Stomach (tissue), 9 donors: Measurements from ENCODE around the gene PURB. TPM values are rescaled to one million over a fixed set of nuclear protein-coding genes. Genes with fewer than 3 reads are reported as not detected.
A peak's percentile ranks its signal among the peaks of the same experiment; 100 is the strongest.
"Not testable (repeated sequence)": the region's sequence is repeated elsewhere in the genome, so short reads cannot be mapped to it uniquely, and the experiment has no call there.

Experiments used
- DNase-seq, 2 donors: peaks; one replicate each; pipeline versions ENCODE4 v3.0.0 to v3.0.0-alpha.2; 2013 to 2019
- H3K27ac ChIP-seq, 5 donors: fragments of 200-600 bp in 4 of 5; sonication (generic) in 4 of 5; one replicate each; pipeline ENCODE4 v1.5.1; 2013 to 2019; ENCODE audit warnings: mild to moderate bottlenecking in 1 of 5, moderate library complexity in 1 of 5
- H3K27me3 ChIP-seq, 3 donors: fragments of 200-600 bp; sonication (generic); one replicate each; pipeline ENCODE4 v1.5.1; 2017 to 2019; ENCODE audit warnings: mixed run types in 1 of 3
- H3K36me3 ChIP-seq, 4 donors: fragments of 200-600 bp; sonication (generic); 1 replicate in 3 of 4; 2 replicates in 1 of 4; pipeline ENCODE4 v1.5.1; 2016 to 2019
- H3K4me1 ChIP-seq, 4 donors: fragments of 200-600 bp; sonication (generic); one replicate each; pipeline ENCODE4 v1.5.1; 2016 to 2019
- H3K4me3 ChIP-seq, 4 donors: fragments of 200-600 bp; sonication (generic) in 3 of 4; one replicate each; pipeline ENCODE4 v1.5.1; 2016 to 2019; ENCODE audit warnings: mild to moderate bottlenecking in 1 of 4
- H3K9me3 ChIP-seq, 4 donors: fragments of 200-600 bp; sonication (generic); one replicate each; pipeline ENCODE4 v1.5.1; 2016 to 2019
- CTCF ChIP-seq, 7 experiments: fragments of 450-650 bp in 4 of 7; fragments of 200-600 bp in 3 of 7; sonication (generic) in 3 of 7; IDR thresholded peaks; one replicate each; pipeline ENCODE4 v1.5.1; 2016 to 2019; ENCODE audit warnings: antibody characterized with exemption in 7 of 7, control low read depth in 2 of 7, mild to moderate bottlenecking in 1 of 7
- EP300 ChIP-seq: sonication (generic); formaldehyde crosslinking; IDR thresholded peaks from one replicate; pipeline ENCODE4 v1.6.1; 2017; ENCODE audit warnings: antibody characterized with exemption
- POLR2A ChIP-seq, 4 donors: fragments of 450-650 bp; IDR thresholded peaks; one replicate each; pipeline ENCODE4 v1.6.1; 2016; ENCODE audit warnings: antibody characterized with exemption in 4 of 4, control low read depth in 2 of 4, mild to moderate bottlenecking in 1 of 4, moderate library complexity in 1 of 4
- POLR2AphosphoS5 ChIP-seq, 3 donors: sonication (generic); formaldehyde crosslinking; IDR thresholded peaks; one replicate each; pipeline ENCODE4 v1.6.1; 2016; ENCODE audit warnings: antibody characterized with exemption in 3 of 3
- WGBS, 5 donors: extraction: QIAGEN DNeasy Blood & Tissue Kit in 3 of 5; methylation state at CpG; one replicate each; pipeline versions ENCODE4 v1.1.5 to v1.1.7; 2013 to 2018; 5-methylcytosine and 5-hydroxymethylcytosine counted together
- intact Hi-C: fragments of 100-400 bp; cut with DNase I; formaldehyde crosslinking; loops from one replicate; pipeline ENCODE4 v1.15.1; 2023; ENCODE audit warnings: low total_unique reads
- polyA plus RNA-seq, 3 donors: library from polyadenylated mRNA; stranded (reverse); fragments of 200-250 nt; gene quantifications; one replicate each; pipeline ENCODE4 v1.2.3, GENCODE V29; 2013
- total RNA-seq, 5 donors: library from RNA; depleted of rRNA; stranded (reverse); fragments of >200 nt; gene quantifications; one replicate each; pipeline versions ENCODE4 v1.1.0 to v1.2.3, GENCODE V29; 2014 to 2016
- donor health status: healthy with polysubstance abuse.
- donor health status: Bipolar disorder and iron deficiency.
- donor health status: healthy.

The PURB gene
- total and polyA plus RNA-seq, 8 donors, result 4.7 to 58.7 (median 13.0) TPM

GRCh38 chr7:44847920-44848634 is 37.3 kb downstream of the PURB start, which contains the start of gene H2AZ2:
Gene H2AZ2, minus strand, starts transcription at chr7:44848087. Its CDS starts 116 bp downstream, at chr7:44847971.
- intact Hi-C loops, result no loop called here
- Histone ChIP-seq H3K4me3 (peak within 1 kb of the TSS; percentile 54 to 84 (median 67)), H3K9me3 (no peaks in the 10 kb centered on the region), H3K27me3 (no peaks in the 10 kb centered on the region), H3K27ac (peak within 1 kb of the TSS; percentile 93 to 99 (median 95)), H3K4me1 (peaks cover 8 to 47% (median 31%) of the 10 kb centered on the region in 4 donors), H3K36me3 (no peaks in the 10 kb centered on the region)
- peak in 1 of 4 donors; percentile 44 for TF ChIP-seq POLR2A (IDR thresholded peaks at IDR 0.05)
- peak; percentile 31 to 84 (median 76) for TF ChIP-seq POLR2AphosphoS5 (IDR thresholded peaks at IDR 0.05)
- peak in 1 of 7 experiments; percentile 19 for TF ChIP-seq CTCF (IDR thresholded peaks at IDR 0.05)
- TF ChIP-seq EP300, result no peak
- DNase-seq, result peak; percentile 100
- WGBS, 5 donors, result 0 to 1% (median 0%) methylated on average over 52 to 70 of the region's 70 CpGs

GRCh38 chr7:44847509-44847919 is 37.8 kb downstream of the PURB start:
- intact Hi-C loops, result no loop called here
- no peak for TF ChIP-seq EP300
- no peak for TF ChIP-seq POLR2AphosphoS5 (IDR thresholded peaks at IDR 0.05)
- no peak for TF ChIP-seq POLR2A (IDR thresholded peaks at IDR 0.05)
- TF ChIP-seq CTCF (IDR thresholded peaks at IDR 0.05), result peak in 5 of 7 experiments; percentile 67 to 89 (median 79)
- no peaks in the 10 kb centered on the region for H3K9me3 ChIP-seq

GRCh38 chr7:44846816-44847508 is 38.4 kb downstream of the PURB start:
- peaks cover 13 to 58% (median 36%) of the 10 kb centered on the region in 4 donors for H3K4me1 ChIP-seq
- DNase-seq, result peak in 1 of 2 donors; percentile 14
- intact Hi-C loops, result no loop called here
- peaks cover 0 to 8% (median 4%) of the 10 kb centered on the region in 4 donors for H3K36me3 ChIP-seq
- H3K27me3 ChIP-seq, result no peaks in the 10 kb centered on the region
- peak overlapping the region; percentile 93 to 99 (median 95) for H3K27ac ChIP-seq
- 0 to 1% (median 0%) methylated on average over 12 of the region's 12 CpGs for WGBS, 5 donors
- H3K9me3 ChIP-seq, result no peaks in the 10 kb centered on the region
- no peak for TF ChIP-seq CTCF (IDR thresholded peaks at IDR 0.05)
- no peak for TF ChIP-seq POLR2A (IDR thresholded peaks at IDR 0.05)
- TF ChIP-seq EP300, result no peak
- TF ChIP-seq POLR2AphosphoS5 (IDR thresholded peaks at IDR 0.05), result no peak
- H3K4me3 ChIP-seq, result peak overlapping the region; percentile 54 to 84 (median 67)

More at GRCh38 chr7:44847509-44847919, 37.8 kb downstream of the PURB start:
- Histone ChIP-seq H3K27ac (peak overlapping the region; percentile 93 to 99 (median 95)), H3K4me3 (peak overlapping the region; percentile 54 to 84 (median 67)), H3K27me3 (no peaks in the 10 kb centered on the region), H3K36me3 (peaks cover 0 to 3% (median 1%) of the 10 kb centered on the region in 4 donors), H3K4me1 (peaks cover 11 to 52% (median 33%) of the 10 kb centered on the region in 4 donors)
- WGBS, 5 donors, result 0% methylated on average over 7 to 36 of the region's 36 CpGs
- peak; percentile 87 to 97 for DNase-seq

- peaks cover 13 to 64% (median 39%) of the 10 kb centered on the region in 4 donors for H3K4me1 ChIP-seq
- DNase-seq, H3K27me3 ChIP-seq, intact Hi-C loops, H3K9me3 ChIP-seq: not testable (repeated sequence)
- peak overlapping the region; percentile 54 to 84 (median 67) for H3K4me3 ChIP-seq
- H3K36me3 ChIP-seq, result peaks cover 0 to 14% (median 6%) of the 10 kb centered on the region in 4 donors
- WGBS, 5 donors, result 21 to 45% (median 34%) methylated on average over 11 of the region's 11 CpGs
- peak overlapping the region in 4 of 5 donors; percentile 93 to 99 (median 95) for H3K27ac ChIP-seq
Observed at GRCh38 chr7:44846390-44846789, 38.9 kb downstream of the PURB start.
